ENCODE data around the gene RUNX1.

The RUNX1 gene

DNA sequence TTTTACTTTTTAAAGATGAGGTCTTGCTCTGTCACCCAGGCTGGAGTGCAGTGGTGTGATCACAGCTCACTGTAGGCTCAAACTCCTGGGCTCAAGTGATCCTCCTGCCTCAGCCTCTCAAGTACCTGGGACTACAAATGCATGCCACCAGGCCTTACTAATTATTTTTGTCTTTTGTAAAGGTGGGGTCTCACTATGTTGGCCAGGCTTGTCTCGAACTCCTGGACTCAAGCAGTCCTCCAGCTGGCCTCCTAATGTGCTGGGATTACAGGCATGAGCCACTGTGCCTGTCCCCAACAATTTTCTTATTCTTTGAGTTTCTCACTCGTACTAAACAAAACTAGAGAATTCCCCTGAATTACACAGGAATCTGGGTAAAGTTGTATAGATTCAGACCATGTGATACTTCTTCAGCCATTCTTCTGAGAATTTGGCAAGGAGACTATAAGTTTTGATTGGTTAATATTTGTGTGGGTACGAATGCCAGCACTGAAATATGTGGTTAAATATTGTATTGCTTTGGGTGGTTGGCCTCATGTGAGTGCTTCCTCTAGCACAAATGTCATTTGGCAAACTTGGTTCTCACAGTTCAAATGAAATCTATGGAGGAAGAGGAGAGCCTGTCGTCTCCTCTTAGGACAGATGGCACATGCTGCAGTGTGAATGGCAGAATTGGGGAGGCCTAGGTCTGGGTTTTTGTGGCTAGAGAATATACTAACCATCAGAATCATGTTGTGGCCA, 104.9 kb downstream of the RUNX1 start:
- no peak for TF ChIP-seq CTCF (IDR thresholded peaks at IDR 0.05)

DNA sequence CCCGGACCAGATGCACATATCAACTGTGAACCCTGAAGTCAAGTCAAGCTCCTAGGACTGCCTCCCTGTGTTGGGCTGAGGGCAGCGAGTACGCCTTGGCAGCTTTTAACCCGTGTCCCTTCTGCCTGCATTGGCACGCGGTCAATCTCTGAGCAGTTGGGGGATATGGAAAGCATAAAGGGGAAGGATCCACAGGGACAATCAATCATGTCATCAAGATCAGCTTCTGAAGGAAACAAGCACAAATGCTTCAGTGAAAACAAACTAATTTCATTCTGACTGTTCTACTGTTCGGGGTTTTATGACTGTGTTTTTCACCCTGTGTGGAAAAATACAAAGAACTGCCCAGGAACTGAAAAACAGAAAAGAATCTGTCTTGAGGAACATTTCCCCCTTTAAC, 106.2 kb downstream of the RUNX1 start:
- TF ChIP-seq CTCF (IDR thresholded peaks at IDR 0.05) = no peak

DNA sequence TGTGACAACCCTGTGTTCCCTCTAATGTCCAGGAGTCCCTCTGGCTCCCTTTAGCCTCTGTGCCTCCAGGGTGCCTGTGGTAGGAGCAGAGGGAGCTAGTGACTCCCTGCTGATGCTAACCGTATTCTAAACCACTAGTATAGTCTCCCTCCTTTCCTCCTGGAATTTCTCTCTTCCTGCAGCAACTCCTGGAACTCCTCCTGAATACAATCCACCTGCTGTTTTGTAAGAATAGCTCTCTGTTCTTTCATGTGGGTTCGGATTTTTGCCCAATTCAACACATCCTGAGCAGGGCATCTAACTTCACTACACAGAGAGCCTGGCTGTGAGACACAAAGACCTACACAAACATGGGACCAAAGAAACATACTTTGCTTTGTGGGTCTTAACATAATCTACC, 107.9 kb downstream of the RUNX1 start:
- no peak for TF ChIP-seq CTCF (IDR thresholded peaks at IDR 0.05)

GRCh38 chr21:34939673-34940331, 109.3 kb downstream of the RUNX1 start:
- no peak for TF ChIP-seq CTCF (IDR thresholded peaks at IDR 0.05)

DNA sequence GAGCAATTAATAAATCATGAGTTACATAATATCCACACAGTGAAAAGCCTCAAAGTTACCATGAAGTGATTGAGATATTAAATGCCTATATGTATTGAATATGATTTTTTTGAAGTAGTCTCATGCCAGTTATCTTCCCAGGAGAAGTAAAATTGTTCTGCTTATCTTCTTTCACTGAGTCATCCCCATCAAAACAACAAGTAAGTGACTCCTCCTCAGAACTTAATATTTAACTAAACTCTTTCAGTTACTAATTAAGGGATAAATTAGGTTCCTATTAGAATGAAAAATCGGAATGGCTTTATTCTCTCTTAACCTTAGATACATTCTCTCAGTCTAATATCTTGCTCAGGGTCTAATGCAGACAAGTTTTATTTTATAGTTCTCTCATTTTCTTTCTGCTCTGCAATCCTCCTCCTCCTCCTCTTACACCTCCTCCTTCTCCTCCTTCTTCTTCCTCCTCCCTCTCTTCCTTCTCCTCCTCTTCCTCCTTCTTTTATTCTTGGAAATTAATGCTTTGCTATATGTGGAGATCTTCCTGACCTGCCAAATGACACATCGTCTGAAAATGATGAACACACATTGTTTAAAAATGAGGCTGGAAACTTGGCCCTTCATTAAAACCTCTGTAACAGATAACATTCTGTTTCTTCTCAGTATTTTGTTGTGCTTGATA, 110.9 kb downstream of the RUNX1 start:
- TF ChIP-seq CTCF (IDR thresholded peaks at IDR 0.05) = no peak

DNA sequence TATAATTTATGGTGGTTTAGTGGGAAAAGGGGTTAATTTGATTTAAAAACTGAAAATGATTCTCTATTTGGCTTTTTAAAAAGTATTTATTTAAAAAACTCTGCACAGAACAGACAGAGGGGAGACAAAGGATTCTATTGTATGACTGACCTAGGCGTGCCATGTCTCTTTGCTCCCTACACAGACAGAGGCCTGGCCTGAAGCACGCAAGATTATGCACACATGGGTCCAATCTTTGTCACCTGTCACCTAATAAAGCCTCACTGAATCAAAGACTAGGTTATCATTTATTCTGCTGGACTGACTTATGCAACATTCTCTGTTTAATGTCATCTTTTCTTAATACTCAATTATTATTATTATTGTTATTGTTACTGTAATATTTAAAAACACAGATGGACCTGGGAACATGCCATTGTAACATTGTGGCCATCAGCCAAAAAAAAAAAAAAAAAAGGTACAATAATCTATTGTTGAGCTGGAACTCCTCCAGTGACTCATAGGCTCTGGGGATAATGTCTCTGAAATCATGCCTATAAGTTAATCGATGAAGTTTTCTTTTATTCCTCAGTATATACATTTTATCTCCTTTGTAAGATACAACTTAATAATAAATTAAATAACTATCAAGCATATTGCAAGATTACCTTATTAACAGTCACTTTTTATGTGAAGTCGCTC, 112.1 kb downstream of the RUNX1 start:
- TF ChIP-seq CTCF (IDR thresholded peaks at IDR 0.05) = no peak

DNA sequence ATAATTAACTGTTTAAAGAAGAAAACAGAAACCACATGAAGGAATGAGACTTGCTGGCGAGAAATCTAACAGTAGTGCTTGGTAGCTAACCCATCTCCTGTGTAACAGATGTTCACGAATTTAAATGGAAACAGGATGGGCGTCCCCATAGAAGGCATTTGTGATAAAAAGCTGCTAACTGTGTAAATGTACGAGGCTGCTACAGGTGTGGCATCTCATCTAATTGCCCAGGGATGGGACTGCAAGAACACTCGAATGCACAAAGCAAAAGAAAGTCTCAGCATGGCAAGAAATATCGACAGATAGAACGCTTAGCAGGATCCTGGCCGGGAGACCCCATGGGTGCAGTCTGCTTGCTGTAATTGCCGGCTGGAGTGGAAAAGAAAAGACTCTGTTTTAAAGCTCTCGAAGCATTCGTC, 112.7 kb downstream of the RUNX1 start:
- TF ChIP-seq CTCF (IDR thresholded peaks at IDR 0.05) = no peak

Data from LNCAP (cell line).